Caki2 (cell line): ENCODE measurements around the gene PLEK2. TPM values are rescaled to one million over a fixed set of nuclear protein-coding genes. Genes with fewer than 3 reads are reported as not detected.

Experiments
- total RNA-seq: library from RNA; depleted of rRNA; stranded (reverse); fragments of >200 nt; shearing (Covaris generic); gene quantifications from 2 replicates; pipeline ENCODE4 v1.2.3, GENCODE V29; 2014; ENCODE audit warnings: low replicate concordance; rRNA removed

PLEK2 gene
- total RNA-seq, 1 experiment from 2014 or later = 12.0 TPM

Other genes with a start within 250 kb of the PLEK2 start
- gene GARIN2, start 222.7 kb downstream of the PLEK2 start, total RNA-seq = not detected in 2 replicates
- gene PALS1, start 170.7 kb downstream of the PLEK2 start, total RNA-seq = 12.4 and 15.7 TPM in 2 replicates
- 46.0 and 66.2 TPM in 2 replicates for gene ATP6V1D, start 52.4 kb downstream of the PLEK2 start, total RNA-seq
- 187 and 225 TPM in 2 replicates for gene EIF2S1, start 51.8 kb downstream of the PLEK2 start, total RNA-seq
- not detected in 2 replicates for gene TMEM229B, start 76.6 kb upstream of the PLEK2 start, total RNA-seq
- gene PLEKHH1, start 121.1 kb upstream of the PLEK2 start, total RNA-seq = 0.78 and 9.3 TPM in 2 replicates
- gene PIGH, start 188.1 kb upstream of the PLEK2 start, total RNA-seq = 22.8 and 26.2 TPM in 2 replicates
- 5.2 and 19.8 TPM in 2 replicates for gene ARG2, start 207.8 kb upstream of the PLEK2 start, total RNA-seq